Transverse colon (tissue), 4 donors: ENCODE data around the gene TIAM1.

Source experiments
- EP300 ChIP-seq: sonication (generic); formaldehyde crosslinking; IDR thresholded peaks from one replicate; pipeline ENCODE4 v1.6.1; 2017; ENCODE audit warnings: antibody characterized with exemption, low read depth
- POLR2A ChIP-seq: fragments of 450-650 bp; IDR thresholded peaks from one replicate; pipeline ENCODE4 v1.6.1; 2016; ENCODE audit warnings: antibody characterized with exemption, mild to moderate bottlenecking, moderate library complexity
- POLR2AphosphoS5 ChIP-seq, 3 donors: sonication (generic); formaldehyde crosslinking; IDR thresholded peaks; one replicate each; pipeline ENCODE4 v1.6.1; 2016; ENCODE audit warnings: antibody characterized with exemption in 3 of 3
- TF ChIP-seq, protein P1 (sequence below), 5 experiments: fragments of 200-600 bp in 3 of 5; fragments of 450-650 bp in 2 of 5; sonication (generic) in 3 of 5; IDR thresholded peaks; 1 replicate in 2 of 5; 2 replicates in 3 of 5; pipeline ENCODE4 v1.5.1; 2016 to 2017; ENCODE audit warnings: antibody characterized with exemption in 5 of 5, inconsistent platforms in 3 of 5, mild to moderate bottlenecking in 2 of 5, moderate library complexity in 1 of 5

DNA sequence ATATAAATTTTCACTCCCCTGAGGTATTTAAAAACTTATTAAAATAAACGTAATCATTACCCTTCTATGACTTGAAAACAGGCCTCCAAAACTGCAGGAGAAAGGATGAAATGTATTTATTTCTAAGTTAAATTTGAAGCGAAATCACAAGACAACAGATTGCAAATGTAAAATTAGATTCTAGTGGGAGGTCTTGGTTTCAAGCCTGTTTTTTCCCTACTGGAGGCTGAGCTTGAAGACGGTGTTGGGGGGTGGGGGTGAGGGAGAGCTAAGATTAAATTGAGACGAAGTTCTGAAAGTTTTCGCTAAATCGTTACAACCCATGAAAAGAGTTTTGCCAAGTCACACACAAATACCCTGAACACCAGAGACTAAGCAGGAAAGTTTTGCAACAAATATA lies 68.2 kb downstream of the TIAM1 start:
- TF ChIP-seq, protein P1, sequence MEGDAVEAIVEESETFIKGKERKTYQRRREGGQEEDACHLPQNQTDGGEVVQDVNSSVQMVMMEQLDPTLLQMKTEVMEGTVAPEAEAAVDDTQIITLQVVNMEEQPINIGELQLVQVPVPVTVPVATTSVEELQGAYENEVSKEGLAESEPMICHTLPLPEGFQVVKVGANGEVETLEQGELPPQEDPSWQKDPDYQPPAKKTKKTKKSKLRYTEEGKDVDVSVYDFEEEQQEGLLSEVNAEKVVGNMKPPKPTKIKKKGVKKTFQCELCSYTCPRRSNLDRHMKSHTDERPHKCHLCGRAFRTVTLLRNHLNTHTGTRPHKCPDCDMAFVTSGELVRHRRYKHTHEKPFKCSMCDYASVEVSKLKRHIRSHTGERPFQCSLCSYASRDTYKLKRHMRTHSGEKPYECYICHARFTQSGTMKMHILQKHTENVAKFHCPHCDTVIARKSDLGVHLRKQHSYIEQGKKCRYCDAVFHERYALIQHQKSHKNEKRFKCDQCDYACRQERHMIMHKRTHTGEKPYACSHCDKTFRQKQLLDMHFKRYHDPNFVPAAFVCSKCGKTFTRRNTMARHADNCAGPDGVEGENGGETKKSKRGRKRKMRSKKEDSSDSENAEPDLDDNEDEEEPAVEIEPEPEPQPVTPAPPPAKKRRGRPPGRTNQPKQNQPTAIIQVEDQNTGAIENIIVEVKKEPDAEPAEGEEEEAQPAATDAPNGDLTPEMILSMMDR (IDR thresholded peaks at IDR 0.05) = no peak
- TF ChIP-seq POLR2A (no peak), EP300 (no peak), POLR2AphosphoS5 (IDR thresholded peaks at IDR 0.05) (no peak)
